ENCODE results near the gene RNF213. TPM values are rescaled to one million over a fixed set of nuclear protein-coding genes. Genes with fewer than 3 reads are reported as not detected.

Gene RNF213
- total RNA-seq, 1 donor from 2014 or later = 120 TPM

GRCh38 chr17:80270104-80270503, 9.5 kb downstream of the RNF213 start:
- no peak for FAIRE-seq
- no peak overlapping the region for H2AFZ ChIP-seq (ENCODE audit: low read depth, low read length)
- no peaks in the 10 kb centered on the region for H3K27me3 Mint-ChIP-seq (ENCODE audit: low read depth, unreplicated experiment)

GRCh38 chr17:80270836-80271235, 10.2 kb downstream of the RNF213 start:
- no peaks in the 10 kb centered on the region for H3K9me3 ChIP-seq (ENCODE audit: insufficient read depth, low read depth, low read length)
- H3K27ac ChIP-seq (ENCODE audit: low read depth, low read length) = no peak overlapping the region
- FAIRE-seq (no peak), DNase-seq (ENCODE audit: low read depth) (no peak)
- Mint-ChIP-seq H3K27me3 (ENCODE audit: low read depth, unreplicated experiment) (no peaks in the 10 kb centered on the region), H3K4me1 (ENCODE audit: low read depth, unreplicated experiment) (peaks cover 6% of the 10 kb centered on the region), H3K9me3 (ENCODE audit: unreplicated experiment) (peaks cover 3% of the 10 kb centered on the region), H3K4me3 (ENCODE audit: unreplicated experiment) (no peak overlapping the region), H3K36me3 (ENCODE audit: low read depth, unreplicated experiment) (peaks cover 19% of the 10 kb centered on the region), H3K27ac (ENCODE audit: unreplicated experiment) (no peak overlapping the region)
- TF ChIP-seq EZH2 (IDR thresholded peaks at IDR 0.05; ENCODE audit: insufficient read depth, low read length) (no peak), CTCF (IDR thresholded peaks at IDR 0.05; ENCODE audit: insufficient read depth, low read depth, low read length) (no peak)
- no peak overlapping the region for H2AFZ ChIP-seq (ENCODE audit: low read depth, low read length)
- no peak overlapping the region for H3K4me3 ChIP-seq (ENCODE audit: insufficient read depth, low read depth, low read length)
- no peaks in the 10 kb centered on the region for H3K36me3 ChIP-seq (ENCODE audit: insufficient read depth, low read length)
- no peaks in the 10 kb centered on the region for H3K79me2 ChIP-seq (ENCODE audit: insufficient read depth, low read length)
- H3K27me3 ChIP-seq (ENCODE audit: insufficient read depth, low read length) = no peaks in the 10 kb centered on the region
- H3K4me1 ChIP-seq (ENCODE audit: insufficient read depth, low read length) = peaks cover 2% of the 10 kb centered on the region
- no peak overlapping the region for H3K9ac ChIP-seq (ENCODE audit: low read length)
- no peak overlapping the region for H3K4me2 ChIP-seq (ENCODE audit: low read length)
- peaks cover 21% of the 10 kb centered on the region for H4K20me1 ChIP-seq (ENCODE audit: insufficient read depth, low read length)

More at GRCh38 chr17:80270104-80270503, 9.5 kb downstream of the RNF213 start:
- no peak for DNase-seq (ENCODE audit: low read depth)
- H3K4me1 ChIP-seq (ENCODE audit: insufficient read depth, low read length) = peaks cover 2% of the 10 kb centered on the region
- Mint-ChIP-seq H3K9me3 (ENCODE audit: unreplicated experiment) (peaks cover 3% of the 10 kb centered on the region), H3K27ac (ENCODE audit: unreplicated experiment) (peak overlapping the region; percentile 58), H3K4me1 (ENCODE audit: low read depth, unreplicated experiment) (peaks cover 8% of the 10 kb centered on the region), H3K4me3 (ENCODE audit: unreplicated experiment) (no peak overlapping the region), H3K36me3 (ENCODE audit: low read depth, unreplicated experiment) (peaks cover 26% of the 10 kb centered on the region)
- no peak overlapping the region for H3K9ac ChIP-seq (ENCODE audit: low read length)
- no peaks in the 10 kb centered on the region for H3K79me2 ChIP-seq (ENCODE audit: insufficient read depth, low read length)
- TF ChIP-seq EZH2 (IDR thresholded peaks at IDR 0.05; ENCODE audit: insufficient read depth, low read length) (no peak), CTCF (IDR thresholded peaks at IDR 0.05; ENCODE audit: insufficient read depth, low read depth, low read length) (no peak)
- H4K20me1 ChIP-seq (ENCODE audit: insufficient read depth, low read length) = peaks cover 26% of the 10 kb centered on the region
- no peaks in the 10 kb centered on the region for H3K27me3 ChIP-seq (ENCODE audit: insufficient read depth, low read length)
- H3K4me3 ChIP-seq (ENCODE audit: insufficient read depth, low read depth, low read length) = no peak overlapping the region
- no peak overlapping the region for H3K4me2 ChIP-seq (ENCODE audit: low read length)
- no peaks in the 10 kb centered on the region for H3K9me3 ChIP-seq (ENCODE audit: insufficient read depth, low read depth, low read length)
- H3K27ac ChIP-seq (ENCODE audit: low read depth, low read length) = no peak overlapping the region
- no peaks in the 10 kb centered on the region for H3K36me3 ChIP-seq (ENCODE audit: insufficient read depth, low read length)

GRCh38 chr17:80272366-80272765, 11.7 kb downstream of the RNF213 start:
- H3K27me3 Mint-ChIP-seq (ENCODE audit: low read depth, unreplicated experiment) = no peaks in the 10 kb centered on the region
- no peak overlapping the region for H3K4me3 Mint-ChIP-seq (ENCODE audit: unreplicated experiment)
- FAIRE-seq = no peak
- no peak overlapping the region for H3K4me2 ChIP-seq (ENCODE audit: low read length)
- no peak overlapping the region for H2AFZ ChIP-seq (ENCODE audit: low read depth, low read length)
- peaks cover 6% of the 10 kb centered on the region for H3K4me1 Mint-ChIP-seq (ENCODE audit: low read depth, unreplicated experiment)
- no peak overlapping the region for H3K4me3 ChIP-seq (ENCODE audit: insufficient read depth, low read depth, low read length)
- H3K36me3 ChIP-seq (ENCODE audit: insufficient read depth, low read length) = no peaks in the 10 kb centered on the region
- peaks cover 2% of the 10 kb centered on the region for H3K4me1 ChIP-seq (ENCODE audit: insufficient read depth, low read length)
- no peaks in the 10 kb centered on the region for H3K27me3 ChIP-seq (ENCODE audit: insufficient read depth, low read length)
- peaks cover 3% of the 10 kb centered on the region for H3K9me3 Mint-ChIP-seq (ENCODE audit: unreplicated experiment)
- H4K20me1 ChIP-seq (ENCODE audit: insufficient read depth, low read length) = peaks cover 17% of the 10 kb centered on the region
- no peaks in the 10 kb centered on the region for H3K79me2 ChIP-seq (ENCODE audit: insufficient read depth, low read length)
- DNase-seq (ENCODE audit: low read depth) = no peak
- peaks cover 20% of the 10 kb centered on the region for H3K36me3 Mint-ChIP-seq (ENCODE audit: low read depth, unreplicated experiment)
- no peaks in the 10 kb centered on the region for H3K9me3 ChIP-seq (ENCODE audit: insufficient read depth, low read depth, low read length)
- no peak overlapping the region for H3K27ac Mint-ChIP-seq (ENCODE audit: unreplicated experiment)
- TF ChIP-seq CTCF (IDR thresholded peaks at IDR 0.05; ENCODE audit: insufficient read depth, low read depth, low read length) = no peak
- TF ChIP-seq EZH2 (IDR thresholded peaks at IDR 0.05; ENCODE audit: insufficient read depth, low read length) = no peak
- no peak overlapping the region for H3K9ac ChIP-seq (ENCODE audit: low read length)
- no peak overlapping the region for H3K27ac ChIP-seq (ENCODE audit: low read depth, low read length)
